H1 (cell line): ENCODE data around the gene AMOTL2. TPM values are rescaled to one million over a fixed set of nuclear protein-coding genes. Genes with fewer than 3 reads are reported as not detected.

ENCODE experiments used
- POLR2A ChIP-seq, 2 experiments: IDR thresholded peaks; 1 replicate in 1 of 2; 2 replicates in 1 of 2; pipeline ENCODE4 v1.6.1; 2011; ENCODE audit warnings: low read depth in 2 of 2, low read length in 2 of 2, mild to moderate bottlenecking in 2 of 2; ENCODE audit errors: control extremely low read depth in 1 of 2
- polyA plus RNA-seq, 7 experiments: library from polyadenylated mRNA; depleted of rRNA in 3 of 7; stranded (reverse) in 5 of 7; unstranded in 2 of 7; fragments of >200 nt in 5 of 7; fragments of 200-250 nt in 2 of 7; gene quantifications; 1 replicate in 5 of 7; 2 replicates in 1 of 7; 4 replicates in 1 of 7; pipeline versions ENCODE4 v1.2.1 to v1.2.3, GENCODE V29; 2011 to 2013; ENCODE audit warnings: missing spikeins in 2 of 7, mixed read lengths in 2 of 7
- total RNA-seq: library from RNA; stranded (reverse); fragmentation: NEBNext Ultra II Directional; extraction: Animal tissue kit (Norgen Biotek cat#: 25700); gene quantifications from 2 replicates; pipeline ENCODE4 v1.2.1, GENCODE V29; 2021
- TF ChIP-seq, protein P1 (sequence below): fragments of 300-600 bp; sonication (generic); IDR thresholded peaks from 2 replicates; pipeline ENCODE4 v1.7.1; 2012; ENCODE audit warnings: low read length, moderate library complexity, mild to moderate bottlenecking, inconsistent platforms; ENCODE audit not compliant: insufficient replicate concordance

Gene AMOTL2
- total and polyA plus RNA-seq, 2 of the 8 experiments (the other 6 are each of a cell fraction or from before 2014, with no cell fraction given) = 19.0 to 63.7 TPM

DNA sequence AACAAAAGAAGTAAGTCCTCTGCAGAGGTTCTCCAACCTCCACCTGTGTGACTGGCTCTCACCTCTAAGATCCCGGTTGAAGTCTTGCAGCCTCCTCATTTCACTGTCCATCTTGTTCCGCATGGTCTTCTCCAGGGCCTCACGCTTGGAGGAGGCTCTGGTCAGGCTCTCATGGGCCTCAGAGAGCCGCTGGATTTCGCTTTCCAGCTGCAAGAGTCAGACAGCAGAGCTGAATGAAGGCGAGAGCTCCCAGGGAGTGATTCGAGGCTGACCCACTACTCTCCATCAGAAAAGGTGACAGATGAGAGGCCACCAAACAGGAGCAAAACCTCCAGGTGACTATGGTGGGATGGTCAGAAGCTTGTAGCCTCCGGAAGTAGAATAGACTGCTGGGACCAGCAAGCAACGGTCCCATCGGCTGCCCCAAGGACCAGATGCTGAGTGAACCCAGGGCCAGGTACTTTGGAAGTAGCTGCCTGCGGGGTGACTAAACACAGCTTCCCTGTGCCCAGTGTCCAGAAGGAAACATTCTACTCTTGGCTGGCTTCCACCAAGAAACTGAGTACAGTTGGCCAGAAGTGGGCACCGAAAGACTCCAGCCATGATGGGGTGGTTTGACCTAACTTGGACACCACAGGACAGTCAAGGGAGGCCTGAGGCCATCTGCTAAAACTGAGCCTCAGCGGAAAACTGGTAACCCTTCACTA lies 7.9 kb downstream of the AMOTL2 start (continued):
- TF ChIP-seq, protein P1, sequence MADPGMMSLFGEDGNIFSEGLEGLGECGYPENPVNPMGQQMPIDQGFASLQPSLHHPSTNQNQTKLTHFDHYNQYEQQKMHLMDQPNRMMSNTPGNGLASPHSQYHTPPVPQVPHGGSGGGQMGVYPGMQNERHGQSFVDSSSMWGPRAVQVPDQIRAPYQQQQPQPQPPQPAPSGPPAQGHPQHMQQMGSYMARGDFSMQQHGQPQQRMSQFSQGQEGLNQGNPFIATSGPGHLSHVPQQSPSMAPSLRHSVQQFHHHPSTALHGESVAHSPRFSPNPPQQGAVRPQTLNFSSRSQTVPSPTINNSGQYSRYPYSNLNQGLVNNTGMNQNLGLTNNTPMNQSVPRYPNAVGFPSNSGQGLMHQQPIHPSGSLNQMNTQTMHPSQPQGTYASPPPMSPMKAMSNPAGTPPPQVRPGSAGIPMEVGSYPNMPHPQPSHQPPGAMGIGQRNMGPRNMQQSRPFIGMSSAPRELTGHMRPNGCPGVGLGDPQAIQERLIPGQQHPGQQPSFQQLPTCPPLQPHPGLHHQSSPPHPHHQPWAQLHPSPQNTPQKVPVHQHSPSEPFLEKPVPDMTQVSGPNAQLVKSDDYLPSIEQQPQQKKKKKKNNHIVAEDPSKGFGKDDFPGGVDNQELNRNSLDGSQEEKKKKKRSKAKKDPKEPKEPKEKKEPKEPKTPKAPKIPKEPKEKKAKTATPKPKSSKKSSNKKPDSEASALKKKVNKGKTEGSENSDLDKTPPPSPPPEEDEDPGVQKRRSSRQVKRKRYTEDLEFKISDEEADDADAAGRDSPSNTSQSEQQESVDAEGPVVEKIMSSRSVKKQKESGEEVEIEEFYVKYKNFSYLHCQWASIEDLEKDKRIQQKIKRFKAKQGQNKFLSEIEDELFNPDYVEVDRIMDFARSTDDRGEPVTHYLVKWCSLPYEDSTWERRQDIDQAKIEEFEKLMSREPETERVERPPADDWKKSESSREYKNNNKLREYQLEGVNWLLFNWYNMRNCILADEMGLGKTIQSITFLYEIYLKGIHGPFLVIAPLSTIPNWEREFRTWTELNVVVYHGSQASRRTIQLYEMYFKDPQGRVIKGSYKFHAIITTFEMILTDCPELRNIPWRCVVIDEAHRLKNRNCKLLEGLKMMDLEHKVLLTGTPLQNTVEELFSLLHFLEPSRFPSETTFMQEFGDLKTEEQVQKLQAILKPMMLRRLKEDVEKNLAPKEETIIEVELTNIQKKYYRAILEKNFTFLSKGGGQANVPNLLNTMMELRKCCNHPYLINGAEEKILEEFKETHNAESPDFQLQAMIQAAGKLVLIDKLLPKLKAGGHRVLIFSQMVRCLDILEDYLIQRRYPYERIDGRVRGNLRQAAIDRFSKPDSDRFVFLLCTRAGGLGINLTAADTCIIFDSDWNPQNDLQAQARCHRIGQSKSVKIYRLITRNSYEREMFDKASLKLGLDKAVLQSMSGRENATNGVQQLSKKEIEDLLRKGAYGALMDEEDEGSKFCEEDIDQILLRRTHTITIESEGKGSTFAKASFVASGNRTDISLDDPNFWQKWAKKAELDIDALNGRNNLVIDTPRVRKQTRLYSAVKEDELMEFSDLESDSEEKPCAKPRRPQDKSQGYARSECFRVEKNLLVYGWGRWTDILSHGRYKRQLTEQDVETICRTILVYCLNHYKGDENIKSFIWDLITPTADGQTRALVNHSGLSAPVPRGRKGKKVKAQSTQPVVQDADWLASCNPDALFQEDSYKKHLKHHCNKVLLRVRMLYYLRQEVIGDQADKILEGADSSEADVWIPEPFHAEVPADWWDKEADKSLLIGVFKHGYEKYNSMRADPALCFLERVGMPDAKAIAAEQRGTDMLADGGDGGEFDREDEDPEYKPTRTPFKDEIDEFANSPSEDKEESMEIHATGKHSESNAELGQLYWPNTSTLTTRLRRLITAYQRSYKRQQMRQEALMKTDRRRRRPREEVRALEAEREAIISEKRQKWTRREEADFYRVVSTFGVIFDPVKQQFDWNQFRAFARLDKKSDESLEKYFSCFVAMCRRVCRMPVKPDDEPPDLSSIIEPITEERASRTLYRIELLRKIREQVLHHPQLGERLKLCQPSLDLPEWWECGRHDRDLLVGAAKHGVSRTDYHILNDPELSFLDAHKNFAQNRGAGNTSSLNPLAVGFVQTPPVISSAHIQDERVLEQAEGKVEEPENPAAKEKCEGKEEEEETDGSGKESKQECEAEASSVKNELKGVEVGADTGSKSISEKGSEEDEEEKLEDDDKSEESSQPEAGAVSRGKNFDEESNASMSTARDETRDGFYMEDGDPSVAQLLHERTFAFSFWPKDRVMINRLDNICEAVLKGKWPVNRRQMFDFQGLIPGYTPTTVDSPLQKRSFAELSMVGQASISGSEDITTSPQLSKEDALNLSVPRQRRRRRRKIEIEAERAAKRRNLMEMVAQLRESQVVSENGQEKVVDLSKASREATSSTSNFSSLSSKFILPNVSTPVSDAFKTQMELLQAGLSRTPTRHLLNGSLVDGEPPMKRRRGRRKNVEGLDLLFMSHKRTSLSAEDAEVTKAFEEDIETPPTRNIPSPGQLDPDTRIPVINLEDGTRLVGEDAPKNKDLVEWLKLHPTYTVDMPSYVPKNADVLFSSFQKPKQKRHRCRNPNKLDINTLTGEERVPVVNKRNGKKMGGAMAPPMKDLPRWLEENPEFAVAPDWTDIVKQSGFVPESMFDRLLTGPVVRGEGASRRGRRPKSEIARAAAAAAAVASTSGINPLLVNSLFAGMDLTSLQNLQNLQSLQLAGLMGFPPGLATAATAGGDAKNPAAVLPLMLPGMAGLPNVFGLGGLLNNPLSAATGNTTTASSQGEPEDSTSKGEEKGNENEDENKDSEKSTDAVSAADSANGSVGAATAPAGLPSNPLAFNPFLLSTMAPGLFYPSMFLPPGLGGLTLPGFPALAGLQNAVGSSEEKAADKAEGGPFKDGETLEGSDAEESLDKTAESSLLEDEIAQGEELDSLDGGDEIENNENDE = no peak
- 0 out of 3 replicates have a peak, but pooled peaks of 1 of the 2 experiments have one; percentile 14 for TF ChIP-seq POLR2A (IDR thresholded peaks at IDR 0.05; ENCODE audit: control extremely low read depth in 1 of 2, low read depth in 2 of 2, low read length in 2 of 2)
